ENCODE results near the gene BLID. TPM values are rescaled to one million over a fixed set of nuclear protein-coding genes. Genes with fewer than 3 reads are reported as not detected.

BLID gene
- polyA plus RNA-seq, 1 donor (not counting 4 experiments of a cell fraction or from before 2014, with no cell fraction given) = 0.18 TPM

GRCh38 chr11:122156940-122157382 lies 40.9 kb upstream of the BLID start:
- H3K4me1 ChIP-seq (ENCODE audit: control insufficient read depth, extremely low read depth, insufficient read depth, low read length) = peaks cover 52% of the 10 kb centered on the region
- TF ChIP-seq EZH2 (IDR thresholded peaks at IDR 0.05; ENCODE audit: low read length) (no peak), CTCF (optimal IDR thresholded peaks at IDR 0.05 in 1 of 3, IDR thresholded peaks at IDR 0.05 in 1 of 3, conservative IDR thresholded peaks at IDR 0.05 in 1 of 3; ENCODE audit: extremely low read depth in 1 of 3, insufficient read depth in 2 of 3, low read length in 3 of 3) (no peak)
- H3K9me3 ChIP-seq (ENCODE audit: control insufficient read depth, low read depth, low read length) = no peaks in the 10 kb centered on the region
- peaks cover 74% of the 10 kb centered on the region for H3K79me2 ChIP-seq (ENCODE audit: control insufficient read depth, insufficient read depth, low read length)
- H3K4me3 ChIP-seq (ENCODE audit: control insufficient read depth in 2 of 3, extremely low read depth in 1 of 3, insufficient read depth in 2 of 3, low read depth in 1 of 3, low read length in 3 of 3) = peak overlapping the region in 2 of 3 experiments; percentile 72 to 78
- H3K27me3 ChIP-seq (ENCODE audit: control insufficient read depth, extremely low read depth, insufficient read depth, low read length) = no peaks in the 10 kb centered on the region
- DNase-seq (ENCODE audit: low read depth, low spot score) = no peak
- no peak overlapping the region for H2AFZ ChIP-seq (ENCODE audit: control insufficient read depth, low read length)
- H3K4me2 ChIP-seq (ENCODE audit: control insufficient read depth, extremely low read depth, insufficient read depth, low read depth, low read length) = peak overlapping the region; percentile 97
- H3K36me3 ChIP-seq (ENCODE audit: control insufficient read depth in 2 of 2, extremely low read depth in 1 of 2, insufficient read depth in 2 of 2, low read length in 2 of 2) = peaks cover 0 to 15% of the 10 kb centered on the region in 2 experiments
- H3K27ac ChIP-seq (ENCODE audit: control insufficient read depth, insufficient read depth, low read length) = peak overlapping the region; percentile 87
- dilution Hi-C loops (cut with MboI; ENCODE audit: extremely low pct_ligation_motif_present, low sequenced_read_pairs) = no loop called here
- FAIRE-seq = peak; percentile 89
- H4K20me1 ChIP-seq (ENCODE audit: control insufficient read depth, extremely low read depth, insufficient read depth, low read length) = no peaks in the 10 kb centered on the region
- no peaks in the 10 kb centered on the region for H3K9me1 ChIP-seq (ENCODE audit: control insufficient read depth, extremely low read depth, insufficient read depth, low read length)
- peak overlapping the region; percentile 77 for H3K9ac ChIP-seq (ENCODE audit: control insufficient read depth, extremely low read depth, insufficient read depth, low read length)

GRCh38 chr11:122155765-122156527 lies 39.9 kb upstream of the BLID start:
- H3K4me1 ChIP-seq (ENCODE audit: control insufficient read depth, extremely low read depth, insufficient read depth, low read length) = peaks cover 42% of the 10 kb centered on the region
- H3K36me3 ChIP-seq (ENCODE audit: control insufficient read depth in 2 of 2, extremely low read depth in 1 of 2, insufficient read depth in 2 of 2, low read length in 2 of 2) = peaks cover 0 to 15% of the 10 kb centered on the region in 2 experiments
- TF ChIP-seq EZH2 (IDR thresholded peaks at IDR 0.05; ENCODE audit: low read length) = no peak
- TF ChIP-seq CTCF (optimal IDR thresholded peaks at IDR 0.05 in 1 of 3, IDR thresholded peaks at IDR 0.05 in 1 of 3, conservative IDR thresholded peaks at IDR 0.05 in 1 of 3; ENCODE audit: extremely low read depth in 1 of 3, insufficient read depth in 2 of 3, low read length in 3 of 3) = no peak
- peaks cover 67% of the 10 kb centered on the region for H3K79me2 ChIP-seq (ENCODE audit: control insufficient read depth, insufficient read depth, low read length)
- H3K27me3 ChIP-seq (ENCODE audit: control insufficient read depth, extremely low read depth, insufficient read depth, low read length) = no peaks in the 10 kb centered on the region
- no peak overlapping the region for H3K9ac ChIP-seq (ENCODE audit: control insufficient read depth, extremely low read depth, insufficient read depth, low read length)
- H2AFZ ChIP-seq (ENCODE audit: control insufficient read depth, low read length) = no peak overlapping the region
- no peaks in the 10 kb centered on the region for H4K20me1 ChIP-seq (ENCODE audit: control insufficient read depth, extremely low read depth, insufficient read depth, low read length)
- no peaks in the 10 kb centered on the region for H3K9me3 ChIP-seq (ENCODE audit: control insufficient read depth, low read depth, low read length)
- H3K4me3 ChIP-seq (ENCODE audit: control insufficient read depth in 2 of 3, extremely low read depth in 1 of 3, insufficient read depth in 2 of 3, low read depth in 1 of 3, low read length in 3 of 3) = peak overlapping the region in 1 of 3 experiments; percentile 17
- dilution Hi-C loops (cut with MboI; ENCODE audit: extremely low pct_ligation_motif_present, low sequenced_read_pairs) = no loop called here
- H3K27ac ChIP-seq (ENCODE audit: control insufficient read depth, insufficient read depth, low read length) = peak overlapping the region; percentile 7
- DNase-seq (ENCODE audit: low read depth, low spot score) (no peak), FAIRE-seq (no peak)
- no peak overlapping the region for H3K4me2 ChIP-seq (ENCODE audit: control insufficient read depth, extremely low read depth, insufficient read depth, low read depth, low read length)
- no peaks in the 10 kb centered on the region for H3K9me1 ChIP-seq (ENCODE audit: control insufficient read depth, extremely low read depth, insufficient read depth, low read length)

Data from keratinocyte (primary cell).